ENCODE results near the gene USP17L13.
"Not testable (repeated sequence)": the region's sequence is repeated elsewhere in the genome, so short reads cannot be mapped to it uniquely, and the experiment has no call there.

The USP17L13 gene, protein sequence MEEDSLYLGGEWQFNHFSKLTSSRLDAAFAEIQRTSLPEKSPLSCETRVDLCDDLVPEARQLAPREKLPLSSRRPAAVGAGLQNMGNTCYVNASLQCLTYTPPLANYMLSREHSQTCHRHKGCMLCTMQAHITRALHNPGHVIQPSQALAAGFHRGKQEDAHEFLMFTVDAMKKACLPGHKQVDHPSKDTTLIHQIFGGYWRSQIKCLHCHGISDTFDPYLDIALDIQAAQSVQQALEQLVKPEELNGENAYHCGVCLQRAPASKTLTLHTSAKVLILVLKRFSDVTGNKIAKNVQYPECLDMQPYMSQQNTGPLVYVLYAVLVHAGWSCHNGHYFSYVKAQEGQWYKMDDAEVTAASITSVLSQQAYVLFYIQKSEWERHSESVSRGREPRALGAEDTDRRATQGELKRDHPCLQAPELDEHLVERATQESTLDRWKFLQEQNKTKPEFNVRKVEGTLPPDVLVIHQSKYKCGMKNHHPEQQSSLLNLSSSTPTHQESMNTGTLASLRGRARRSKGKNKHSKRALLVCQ

DNA sequence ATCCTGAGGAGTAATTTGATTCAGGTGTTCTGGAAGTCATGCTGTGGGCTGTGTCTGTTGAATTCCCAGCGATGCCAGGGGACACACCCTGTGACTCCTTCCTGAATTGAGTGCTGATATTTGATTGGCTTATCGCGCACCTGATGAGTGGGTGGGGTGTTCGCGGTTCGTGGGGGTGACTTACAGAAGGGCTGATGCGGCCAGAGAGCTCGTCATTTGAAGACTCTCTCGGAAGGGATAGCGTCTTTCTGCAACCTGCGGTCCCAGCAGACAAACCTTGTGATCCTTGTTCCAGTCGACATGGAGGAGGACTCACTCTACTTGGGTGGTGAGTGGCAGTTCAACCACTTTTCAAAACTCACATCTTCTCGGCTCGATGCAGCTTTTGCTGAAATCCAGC is at the start of gene USP17L13:
Gene USP17L13 (plus strand): TSS at position 301 of the 400 bp plus-strand sequence. CDS start 0 bp downstream, at position 301.
- not testable (repeated sequence) for DNase-seq (ENCODE audit: low read depth)

- DNase-seq (ENCODE audit: low read depth), result not testable (repeated sequence)
Measured at GRCh38 chr4:9210357-9210756, 14.3 kb upstream of the USP17L13 start, which contains the start of gene USP17L10. Gene USP17L10, plus strand, starts transcription at chr4:9210657. Its CDS starts 0 bp downstream, at chr4:9210657.

DNA sequence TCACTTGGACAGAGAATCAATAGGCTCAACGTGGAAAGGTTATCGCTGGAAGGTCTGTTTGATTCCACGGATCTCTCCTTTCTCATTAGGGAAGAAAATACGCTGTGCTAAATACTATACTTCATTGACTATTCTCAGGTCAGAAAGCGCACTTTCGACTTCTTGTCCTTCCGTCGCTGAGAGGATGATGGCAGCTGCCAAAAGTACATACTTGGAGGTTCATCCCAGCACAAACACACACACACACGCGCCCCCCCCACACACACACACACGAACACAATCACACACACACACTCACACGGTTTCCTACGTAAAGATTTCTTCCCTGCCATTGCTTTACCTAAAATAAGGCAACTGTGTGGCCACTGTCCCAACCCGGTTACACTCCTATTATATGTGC is 10.0 kb upstream of the USP17L13 start:
- not testable (repeated sequence) for DNase-seq (ENCODE audit: low read depth)

DNA sequence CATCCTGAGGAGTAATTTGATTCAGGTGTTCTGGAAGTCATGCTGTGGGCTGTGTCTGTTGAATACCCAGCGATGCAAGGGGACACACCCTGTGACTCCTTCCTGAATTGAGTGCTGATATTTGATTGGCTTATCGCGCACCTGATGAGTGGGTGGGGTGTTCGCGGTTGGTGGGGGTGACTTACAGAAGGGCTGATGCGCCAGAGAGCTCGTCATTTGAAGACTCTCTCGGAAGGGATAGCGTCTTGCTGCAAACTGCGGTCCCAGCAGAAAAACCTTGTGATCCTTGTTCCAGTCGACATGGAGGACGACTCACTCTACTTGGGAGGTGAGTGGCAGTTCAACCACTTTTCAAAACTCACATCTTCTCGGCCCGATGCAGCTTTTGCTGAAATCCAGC is 9.6 kb upstream of the USP17L13 start, which contains the start of gene USP17L11:
Gene USP17L11 (plus strand): TSS at position 301 of the 400 bp plus-strand sequence. CDS start 0 bp downstream, at position 301.
- DNase-seq (ENCODE audit: low read depth), result not testable (repeated sequence)

DNA sequence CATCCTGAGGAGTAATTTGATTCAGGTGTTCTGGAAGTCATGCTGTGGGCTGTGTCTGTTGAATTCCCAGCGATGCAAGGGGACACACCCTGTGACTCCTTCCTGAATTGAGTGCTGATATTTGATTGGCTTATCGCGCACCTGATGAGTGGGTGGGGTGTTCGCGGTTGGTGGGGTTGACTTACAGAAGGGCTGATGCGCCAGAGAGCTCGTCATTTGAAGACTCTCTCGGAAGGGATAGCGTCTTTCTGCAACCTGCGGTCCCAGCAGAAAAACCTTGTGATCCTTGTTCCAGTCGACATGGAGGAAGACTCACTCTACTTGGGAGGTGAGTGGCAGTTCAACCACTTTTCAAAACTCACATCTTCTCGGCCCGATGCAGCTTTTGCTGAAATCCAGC is 4.8 kb upstream of the USP17L13 start, which contains the start of gene USP17L12:
Gene USP17L12 (plus strand): TSS at position 301 of the 400 bp plus-strand sequence. CDS start 0 bp downstream, at position 301.
- not testable (repeated sequence) for DNase-seq (ENCODE audit: low read depth)

GRCh38 chr4:9230249-9230648 is 5.6 kb downstream of the USP17L13 start:
- not testable (repeated sequence) for DNase-seq (ENCODE audit: low read depth)

GRCh38 chr4:9234085-9234484 is 9.4 kb downstream of the USP17L13 start, which contains the start of gene USP17L15:
Gene USP17L15, plus strand, starts transcription at chr4:9234385. Its CDS starts 0 bp downstream, at chr4:9234385.
- not testable (repeated sequence) for DNase-seq (ENCODE audit: low read depth)

- DNase-seq (ENCODE audit: low read depth), result not testable (repeated sequence)
Measured at GRCh38 chr4:9238461-9238860, 13.8 kb downstream of the USP17L13 start.

- not testable (repeated sequence) for DNase-seq (ENCODE audit: low read depth)
Measured at GRCh38 chr4:9243579-9243978, 18.9 kb downstream of the USP17L13 start, which contains the start of gene USP17L17. Gene USP17L17, plus strand, starts transcription at chr4:9243879. Its CDS starts 0 bp downstream, at chr4:9243879.

GRCh38 chr4:9247953-9248680 is 23.4 kb downstream of the USP17L13 start, which contains the start of gene USP17L18:
Gene USP17L18, plus strand, starts transcription at chr4:9248630. Its CDS starts 0 bp downstream, at chr4:9248630.
- not testable (repeated sequence) for DNase-seq (ENCODE audit: low read depth)

- DNase-seq (ENCODE audit: low read depth), result not testable (repeated sequence)
Measured at GRCh38 chr4:9253078-9253477, 28.4 kb downstream of the USP17L13 start, which contains the start of gene USP17L19. Gene USP17L19, plus strand, starts transcription at chr4:9253378. Its CDS starts 0 bp downstream, at chr4:9253378.

- not testable (repeated sequence) for DNase-seq (ENCODE audit: low read depth)
Measured at GRCh38 chr4:9257824-9258223, 33.1 kb downstream of the USP17L13 start, which contains the start of gene USP17L20. Gene USP17L20, plus strand, starts transcription at chr4:9258124. Its CDS starts 0 bp downstream, at chr4:9258124.

DNA sequence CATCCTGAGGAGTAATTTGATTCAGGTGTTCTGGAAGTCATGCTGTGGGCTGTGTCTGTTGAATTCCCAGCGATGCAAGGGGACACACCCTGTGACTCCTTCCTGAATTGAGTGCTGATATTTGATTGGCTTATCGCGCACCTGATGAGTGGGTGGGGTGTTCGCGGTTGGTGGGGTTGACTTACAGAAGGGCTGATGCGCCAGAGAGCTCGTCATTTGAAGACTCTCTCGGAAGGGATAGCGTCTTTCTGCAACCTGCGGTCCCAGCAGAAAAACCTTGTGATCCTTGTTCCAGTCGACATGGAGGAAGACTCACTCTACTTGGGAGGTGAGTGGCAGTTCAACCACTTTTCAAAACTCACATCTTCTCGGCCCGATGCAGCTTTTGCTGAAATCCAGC is 37.9 kb downstream of the USP17L13 start, which contains the start of gene USP17L21:
Gene USP17L21 (plus strand): TSS at position 301 of the 400 bp plus-strand sequence. CDS start 0 bp downstream, at position 301.
- DNase-seq (ENCODE audit: low read depth), result not testable (repeated sequence)

- not testable (repeated sequence) for DNase-seq (ENCODE audit: low read depth)
Measured at GRCh38 chr4:9267319-9267718, 42.6 kb downstream of the USP17L13 start, which contains the start of gene USP17L22. Gene USP17L22, plus strand, starts transcription at chr4:9267619. Its CDS starts 0 bp downstream, at chr4:9267619.

DNA sequence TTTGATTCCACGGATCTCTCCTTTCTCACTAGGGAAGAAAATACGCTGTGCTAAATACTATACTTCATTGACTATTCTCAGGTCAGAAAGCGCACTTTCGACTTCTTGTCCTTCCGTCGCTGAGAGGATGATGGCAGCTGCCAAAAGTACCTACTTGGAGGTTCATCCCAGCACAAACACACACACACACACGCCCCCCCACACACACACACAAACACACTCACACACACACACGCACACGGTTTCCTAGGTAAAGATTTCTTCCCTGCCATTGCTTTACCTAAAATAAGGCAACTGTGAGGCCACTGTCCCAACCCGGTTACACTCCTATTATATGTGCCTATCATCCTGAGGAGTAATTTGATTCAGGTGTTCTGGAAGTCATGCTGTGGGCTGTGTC is 47.0 kb downstream of the USP17L13 start:
- DNase-seq (ENCODE audit: low read depth), result not testable (repeated sequence)

Measured in CMK (cell line).